Endothelial cell of umbilical vein (primary cell): Measurements from ENCODE around the gene CGB2. TPM values are rescaled to one million over a fixed set of nuclear protein-coding genes. Genes with fewer than 3 reads are reported as not detected.

ENCODE experiments used
- BruUV-seq: library from RNA; stranded (reverse); fragments of 400-500 nt; replicated peaks from 2 replicates; lab custom pipeline; 2021; lab: Mats Ljungman, UMichigan
- CTCF ChIA-PET: fragments of 300-600, 350-600 bp; sonication (Branson Sonifier 250); formaldehyde crosslinking; loops from one replicate; lab custom pipeline; 2021; ENCODE audit warnings: antibody characterized with exemption, inconsistent platforms; lab: Charles Lee
- POLR2A ChIA-PET: fragments of 300-600, 350-600 bp; sonication (Branson Sonifier 250); formaldehyde crosslinking; loops from one replicate; lab custom pipeline; 2021; ENCODE audit warnings: antibody characterized with exemption, inconsistent platforms; lab: Charles Lee
- DNase-seq: peaks from one replicate; pipeline ENCODE4 v3.0.0-alpha.2; 2011; ENCODE audit warnings: low read depth, low spot score
- FAIRE-seq: peaks from 2 replicates; lab custom pipeline; 2011; peaks lifted over from hg19 to GRCh38; lab: Jason Lieb, UNC
- H2AFZ ChIP-seq: 2 replicates; pipeline ENCODE4 v1.6.0; 2012; ENCODE audit warnings: low read depth, low read length, control low read depth, inconsistent platforms
- H3K27ac ChIP-seq: 2 replicates; pipeline ENCODE4 v1.5.1; 2011; ENCODE audit warnings: low read depth, mild to moderate bottlenecking, control low read depth, low read length, moderate library complexity; ENCODE audit not compliant: insufficient read depth
- H3K27me3 ChIP-seq, 2 experiments: 2 replicates each; pipeline versions ENCODE4 v1.6.0 to v1.6.1; 2011; ENCODE audit warnings: low read length in 2 of 2, mixed read lengths in 1 of 2; ENCODE audit not compliant: control insufficient read depth in 2 of 2, insufficient read depth in 2 of 2
- H3K36me3 ChIP-seq, 2 experiments: 2 replicates in 1 of 2; 3 replicates in 1 of 2; pipeline ENCODE4 v1.5.1; 2011; ENCODE audit warnings: low read length in 2 of 2, mild to moderate bottlenecking in 1 of 2, moderate library complexity in 1 of 2; ENCODE audit not compliant: control insufficient read depth in 2 of 2, insufficient read depth in 2 of 2; ENCODE audit errors: extremely low read depth in 1 of 2
- H3K4me1 ChIP-seq: 3 replicates; pipeline ENCODE4 v1.5.1; 2011; ENCODE audit warnings: mild to moderate bottlenecking, low read length; ENCODE audit not compliant: control insufficient read depth, insufficient read depth; ENCODE audit errors: extremely low read depth
- H3K4me2 ChIP-seq: 2 replicates; pipeline ENCODE4 v1.6.1; 2011; ENCODE audit warnings: low read length, control low read depth, mixed read lengths; ENCODE audit not compliant: insufficient read depth
- H3K4me3 ChIP-seq, 3 experiments: fragments of 200-600 bp in 1 of 3; sonication (generic), shearing (Covaris generic) in 1 of 3; replicated peaks in 1 of 3; 2 replicates each; pipeline ENCODE4 v1.5.1; 2011 to 2016; ENCODE audit warnings: control low read depth in 3 of 3, low read length in 3 of 3, mild to moderate bottlenecking in 2 of 3, inconsistent platforms in 1 of 3, low read depth in 1 of 3, moderate library complexity in 1 of 3; ENCODE audit not compliant: insufficient read depth in 1 of 3
- H3K79me2 ChIP-seq: 2 replicates; pipeline ENCODE4 v1.6.0; 2012; ENCODE audit warnings: low read length, inconsistent platforms; ENCODE audit not compliant: control insufficient read depth, insufficient read depth
- H3K9ac ChIP-seq: replicated peaks from 2 replicates; pipeline ENCODE3; 2011; ENCODE audit warnings: low read length, control low read depth; ENCODE audit not compliant: insufficient read depth; ENCODE audit errors: extremely low read depth
- H3K9me1 ChIP-seq: replicated peaks from 3 replicates; pipeline ENCODE4 v1.6.0; 2011; ENCODE audit warnings: mild to moderate bottlenecking, low read length; ENCODE audit not compliant: control insufficient read depth, insufficient read depth; ENCODE audit errors: extremely low read depth
- H3K9me3 ChIP-seq: replicated peaks from 2 replicates; pipeline ENCODE4 v1.5.1; 2012; ENCODE audit warnings: low read length, inconsistent platforms; ENCODE audit not compliant: control insufficient read depth, insufficient read depth
- H4K20me1 ChIP-seq: replicated peaks from 2 replicates; pipeline ENCODE3; 2011; ENCODE audit warnings: mild to moderate bottlenecking, low read length; ENCODE audit not compliant: control insufficient read depth, insufficient read depth; ENCODE audit errors: extremely low read depth
- CTCF ChIP-seq, 2 donors: IDR thresholded peaks; 1 replicate in 1 of 2; 2 replicates in 1 of 2; pipeline ENCODE4 v1.5.1; 2011; ENCODE audit warnings: low read length in 2 of 2, mild to moderate bottlenecking in 2 of 2, moderate library complexity in 2 of 2, control low read depth in 1 of 2, inconsistent platforms in 1 of 2, low read depth in 1 of 2; ENCODE audit not compliant: insufficient read depth in 1 of 2; ENCODE audit errors: extremely low read depth in 1 of 2
- EZH2 ChIP-seq: IDR thresholded peaks from 2 replicates; pipeline ENCODE4 v1.6.1; 2012; ENCODE audit warnings: borderline replicate concordance, low read depth, mild to moderate bottlenecking, moderate library complexity, low read length, inconsistent platforms; ENCODE audit not compliant: severe bottlenecking
- FOS ChIP-seq: IDR thresholded peaks from 2 replicates; pipeline ENCODE4 v1.6.1; 2011; ENCODE audit warnings: mild to moderate bottlenecking, low read length, moderate library complexity, borderline replicate concordance; ENCODE audit not compliant: insufficient read depth
- GATA2 ChIP-seq: IDR thresholded peaks from 2 replicates; pipeline ENCODE4 v1.7.0; 2011; ENCODE audit warnings: low read depth, mild to moderate bottlenecking, moderate library complexity, mixed read lengths, low read length; ENCODE audit not compliant: insufficient read length, insufficient read depth
- JUN ChIP-seq: IDR thresholded peaks from 2 replicates; pipeline ENCODE4 v1.6.1; 2011; ENCODE audit warnings: borderline replicate concordance, low read depth; ENCODE audit not compliant: insufficient read length, insufficient read depth
- MYC ChIP-seq: IDR thresholded peaks from one replicate; pipeline ENCODE4 v1.6.1; 2011; ENCODE audit warnings: mild to moderate bottlenecking, low read depth, low read length
- POLR2A ChIP-seq: IDR thresholded peaks from 2 replicates; pipeline ENCODE4 v1.6.1; 2012; ENCODE audit warnings: low read depth, mild to moderate bottlenecking, control low read depth, low read length
- POLR2AphosphoS5 ChIP-seq: IDR thresholded peaks from 2 replicates; pipeline ENCODE4 v1.6.1; 2012; ENCODE audit warnings: low read depth, mild to moderate bottlenecking, control low read depth, low read length, moderate library complexity; ENCODE audit not compliant: insufficient read depth
- dilution Hi-C: fragments of 300-500 bp; cut with MboI; formaldehyde crosslinking; loops from one replicate; pipeline ENCODE4 v1.15.0; 2019; ENCODE audit warnings: low sequenced_read_pairs; ENCODE audit not compliant: extremely low pct_ligation_motif_present
- intact Hi-C: fragments of 100-400 bp; cut with micrococcal nuclease; formaldehyde crosslinking; loops from one replicate; pipeline ENCODE4 v1.10.0; 2022
- polyA plus RNA-seq, 4 experiments: library from polyadenylated mRNA; depleted of rRNA in 3 of 4; stranded (reverse) in 3 of 4; unstranded in 1 of 4; fragments of >200 nt; gene quantifications; 2 replicates each; pipeline versions ENCODE4 v1.2.1 to v1.2.3, GENCODE V29; 2011 to 2012; ENCODE audit warnings: missing spikeins in 1 of 4
- total RNA-seq: library from RNA; stranded (reverse); gene quantifications from 2 replicates; pipeline ENCODE4 v1.2.3, GENCODE V29; 2021
- TF ChIP-seq, protein P1 (sequence below): IDR thresholded peaks from 2 replicates; pipeline ENCODE4 v1.6.1; 2011; ENCODE audit not compliant: insufficient read depth, insufficient read length

The CGB2 gene
- total and polyA plus RNA-seq, 2 donors (not counting 3 experiments of a cell fraction or from before 2014, with no cell fraction given), result not detected

DNA sequence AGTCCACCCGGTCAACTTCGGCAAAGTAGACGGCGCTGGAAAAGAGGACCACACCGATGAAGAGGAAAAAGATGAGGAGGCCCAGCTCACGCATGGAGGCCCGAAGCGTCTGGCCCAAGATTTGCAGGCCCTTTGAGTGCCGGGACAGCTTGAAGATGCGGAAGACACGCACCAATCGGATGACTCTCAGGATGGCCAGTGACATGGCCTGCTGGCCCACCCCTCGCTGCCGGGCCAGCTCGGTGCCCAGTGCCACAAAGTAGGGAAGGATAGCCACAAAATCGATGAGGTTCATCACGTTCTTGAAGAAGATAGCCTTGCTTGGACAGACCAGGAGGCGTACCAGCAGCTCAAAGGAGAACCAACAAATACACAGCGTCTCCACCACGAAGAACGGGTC lies 38.7 kb downstream of the CGB2 start:
- H3K4me1 ChIP-seq, result no peaks in the 10 kb centered on the region
- H3K27ac ChIP-seq, result no peak overlapping the region
- no TSS peak for BruUV-seq
- no peaks in the 10 kb centered on the region for H4K20me1 ChIP-seq
- no peaks in the 10 kb centered on the region for H3K79me2 ChIP-seq
- H2AFZ ChIP-seq, result no peak overlapping the region
- intact Hi-C loops (no loop called here), dilution Hi-C loops (no loop called here)
- H3K9me1 ChIP-seq, result no peaks in the 10 kb centered on the region
- FAIRE-seq (no peak), DNase-seq (no peak)
- POLR2A ChIA-PET, result no interaction called here
- TF ChIP-seq JUN (no peak), GATA2 (no peak), FOS (no peak), POLR2A (no peak), CTCF (IDR thresholded peaks at IDR 0.05; ENCODE audit: extremely low read depth in 1 of 2, insufficient read depth in 1 of 2, low read depth in 1 of 2, low read length in 2 of 2) (no peak), EZH2 (no peak), POLR2AphosphoS5 (no peak), MYC (no peak)
- TF ChIP-seq, protein P1, sequence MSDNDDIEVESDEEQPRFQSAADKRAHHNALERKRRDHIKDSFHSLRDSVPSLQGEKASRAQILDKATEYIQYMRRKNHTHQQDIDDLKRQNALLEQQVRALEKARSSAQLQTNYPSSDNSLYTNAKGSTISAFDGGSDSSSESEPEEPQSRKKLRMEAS, result no peak
- no peak overlapping the region for H3K9ac ChIP-seq
- H3K4me2 ChIP-seq, result no peak overlapping the region
- no peaks in the 10 kb centered on the region for H3K36me3 ChIP-seq
- CTCF ChIA-PET, result interaction anchor here (0.6 to 1.8 kb wide), 7 partner anchors 13 to 379 kb away, joined by 3 to 5 read pairs (median 5); partner anchors contain the start of gene CGB7
- peaks cover 40 to 51% of the 10 kb centered on the region in 2 experiments for H3K27me3 ChIP-seq
- no peaks in the 10 kb centered on the region for H3K9me3 ChIP-seq
- no peak overlapping the region for H3K4me3 ChIP-seq
